Ishikawa (cell line): Measurements from ENCODE around the gene MC4R.

Experiments used
- TAF1 ChIP-seq: IDR thresholded peaks from 2 replicates; pipeline ENCODE4 v1.6.1; 2012; ENCODE audit warnings: low read depth, mild to moderate bottlenecking
- ZBTB7A ChIP-seq: IDR thresholded peaks from 2 replicates; pipeline ENCODE4 v1.6.1; 2012; ENCODE audit warnings: low read depth

DNA sequence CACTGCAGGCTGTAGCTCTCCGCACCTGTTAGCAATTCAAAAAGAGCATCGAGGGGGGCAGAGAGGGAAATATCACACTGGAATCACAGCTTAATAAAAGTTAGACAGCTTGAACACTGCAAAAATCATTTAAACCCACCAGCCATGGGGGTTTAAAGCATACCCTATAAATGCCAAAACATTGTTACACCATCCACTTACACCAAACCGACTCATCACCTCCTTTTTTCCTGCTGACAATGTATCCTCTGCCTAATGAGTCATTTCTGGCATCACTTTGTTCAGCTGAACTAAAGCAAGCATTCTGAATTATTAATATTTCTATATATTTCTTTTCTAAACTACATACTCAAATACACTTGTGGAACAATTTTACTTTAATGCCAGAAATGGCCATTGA lies 21.6 kb downstream of the MC4R start:
- TF ChIP-seq TAF1 (no peak), ZBTB7A (no peak)
